Measurements from ENCODE around the gene KITLG.
"Not testable (repeated sequence)": the region's sequence is repeated elsewhere in the genome, so short reads cannot be mapped to it uniquely, and the experiment has no call there.

KITLG gene

GRCh38 chr12:88509851-88510250 lies 70.4 kb downstream of the KITLG start:
- Histone ChIP-seq H3K4me1 (ENCODE audit: control insufficient read depth, insufficient read depth, low read length) (no peaks in the 10 kb centered on the region), H3K27me3 (ENCODE audit: control insufficient read depth, insufficient read depth, low read length) (no peaks in the 10 kb centered on the region), H3K27ac (ENCODE audit: low read depth, low read length) (no peak overlapping the region), H3K9me3 (ENCODE audit: control insufficient read depth, insufficient read depth, low read depth, low read length) (no peaks in the 10 kb centered on the region), H3K4me3 (ENCODE audit: low read depth, low read length) (no peak overlapping the region), H3K36me3 (ENCODE audit: control insufficient read depth, insufficient read depth, low read length) (peaks cover 11% of the 10 kb centered on the region; the same call in 1 of the 2 replicates), H3K9ac (ENCODE audit: low read length) (no peak overlapping the region)

DNA sequence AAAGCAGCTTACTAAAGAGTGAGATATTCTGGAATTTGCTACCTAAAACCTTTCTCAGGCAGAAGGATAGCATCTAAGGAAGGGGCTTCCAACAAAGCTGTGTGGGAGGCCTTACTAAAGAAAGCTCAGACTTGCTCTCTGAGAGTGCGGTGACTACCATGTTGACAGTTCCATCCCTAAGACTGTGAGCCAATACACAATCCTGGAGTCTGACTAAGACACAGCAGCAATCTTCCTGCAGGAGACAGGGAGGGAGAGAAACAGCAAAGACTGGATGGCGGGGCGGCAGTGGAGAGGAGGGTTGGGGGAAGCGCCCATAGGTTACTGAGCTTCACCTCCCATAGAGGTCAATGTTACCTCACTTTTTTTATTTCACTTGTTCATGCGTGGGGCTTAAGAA lies 70.9 kb downstream of the KITLG start:
- H3K27ac ChIP-seq (ENCODE audit: low read depth, low read length), result no peak overlapping the region
- H3K36me3 ChIP-seq (ENCODE audit: control insufficient read depth, insufficient read depth, low read length), result peaks cover 11% of the 10 kb centered on the region; the same call in 1 of the 2 replicates
- H3K9me3 ChIP-seq (ENCODE audit: control insufficient read depth, insufficient read depth, low read depth, low read length), result no peaks in the 10 kb centered on the region
- no peaks in the 10 kb centered on the region for H3K4me1 ChIP-seq (ENCODE audit: control insufficient read depth, insufficient read depth, low read length)
- no peak overlapping the region for H3K9ac ChIP-seq (ENCODE audit: low read length)
- no peak overlapping the region for H3K4me3 ChIP-seq (ENCODE audit: low read depth, low read length)
- H3K27me3 ChIP-seq (ENCODE audit: control insufficient read depth, insufficient read depth, low read length), result no peaks in the 10 kb centered on the region

DNA sequence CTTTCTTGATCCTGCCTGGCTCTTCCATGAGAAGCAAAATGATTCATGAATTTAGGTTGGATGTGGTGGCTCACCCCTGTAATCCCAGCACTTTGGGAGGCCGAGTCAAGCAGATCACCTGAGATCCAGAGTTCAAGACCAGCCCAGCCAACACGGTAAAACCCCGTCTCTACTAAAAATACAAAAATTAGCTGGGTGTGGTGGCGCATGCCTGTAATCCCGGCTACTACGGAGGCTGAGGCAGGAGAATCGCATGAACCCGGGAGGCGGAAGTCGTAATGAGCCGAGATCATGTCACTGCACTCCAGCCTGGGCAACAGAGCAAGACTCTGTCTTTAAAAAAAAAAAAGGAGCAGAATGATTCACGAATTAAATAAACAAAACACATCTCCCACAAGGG lies 72.4 kb downstream of the KITLG start:
- H3K27ac ChIP-seq (ENCODE audit: low read depth, low read length); H3K9ac ChIP-seq (ENCODE audit: low read length); H3K4me3 ChIP-seq (ENCODE audit: low read depth, low read length); H3K4me1 ChIP-seq (ENCODE audit: control insufficient read depth, insufficient read depth, low read length); H3K9me3 ChIP-seq (ENCODE audit: control insufficient read depth, insufficient read depth, low read depth, low read length); H3K27me3 ChIP-seq (ENCODE audit: control insufficient read depth, insufficient read depth, low read length): not testable (repeated sequence)
- H3K36me3 ChIP-seq (ENCODE audit: control insufficient read depth, insufficient read depth, low read length), result peaks cover 11% of the 10 kb centered on the region; the same call in 1 of the 2 replicates

GRCh38 chr12:88507270-88507669 lies 73.0 kb downstream of the KITLG start:
- H3K4me1 ChIP-seq (ENCODE audit: control insufficient read depth, insufficient read depth, low read length), result peaks cover 6% of the 10 kb centered on the region; the same call in 1 of the 2 replicates
- no peak overlapping the region for H3K9ac ChIP-seq (ENCODE audit: low read length)
- no peak overlapping the region for H3K4me3 ChIP-seq (ENCODE audit: low read depth, low read length)
- no peaks in the 10 kb centered on the region for H3K9me3 ChIP-seq (ENCODE audit: control insufficient read depth, insufficient read depth, low read depth, low read length)
- H3K27me3 ChIP-seq (ENCODE audit: control insufficient read depth, insufficient read depth, low read length), result no peaks in the 10 kb centered on the region
- H3K27ac ChIP-seq (ENCODE audit: low read depth, low read length), result no peak overlapping the region
- H3K36me3 ChIP-seq (ENCODE audit: control insufficient read depth, insufficient read depth, low read length), result peaks cover 11% of the 10 kb centered on the region; the same call in 1 of the 2 replicates

GRCh38 chr12:88505696-88506095 lies 74.6 kb downstream of the KITLG start:
- no peaks in the 10 kb centered on the region for H3K27me3 ChIP-seq (ENCODE audit: control insufficient read depth, insufficient read depth, low read length)
- no peak overlapping the region for H3K9ac ChIP-seq (ENCODE audit: low read length)
- peaks cover 11% of the 10 kb centered on the region; the same call in 1 of the 2 replicates for H3K36me3 ChIP-seq (ENCODE audit: control insufficient read depth, insufficient read depth, low read length)
- H3K9me3 ChIP-seq (ENCODE audit: control insufficient read depth, insufficient read depth, low read depth, low read length), result no peaks in the 10 kb centered on the region
- H3K27ac ChIP-seq (ENCODE audit: low read depth, low read length), result no peak overlapping the region
- H3K4me1 ChIP-seq (ENCODE audit: control insufficient read depth, insufficient read depth, low read length), result peaks cover 6% of the 10 kb centered on the region; the same call in 1 of the 2 replicates
- H3K4me3 ChIP-seq (ENCODE audit: low read depth, low read length), result no peak overlapping the region

GRCh38 chr12:88503281-88503703 lies 77.0 kb downstream of the KITLG start:
- no peak overlapping the region for H3K4me3 ChIP-seq (ENCODE audit: low read depth, low read length)
- no peaks in the 10 kb centered on the region for H3K27me3 ChIP-seq (ENCODE audit: control insufficient read depth, insufficient read depth, low read length)
- peaks cover 11% of the 10 kb centered on the region; the same call in 1 of the 2 replicates for H3K36me3 ChIP-seq (ENCODE audit: control insufficient read depth, insufficient read depth, low read length)
- H3K9me3 ChIP-seq (ENCODE audit: control insufficient read depth, insufficient read depth, low read depth, low read length), result no peaks in the 10 kb centered on the region
- no peak overlapping the region for H3K27ac ChIP-seq (ENCODE audit: low read depth, low read length)
- H3K4me1 ChIP-seq (ENCODE audit: control insufficient read depth, insufficient read depth, low read length), result peaks cover 6% of the 10 kb centered on the region; the same call in 1 of the 2 replicates
- no peak overlapping the region for H3K9ac ChIP-seq (ENCODE audit: low read length)

DNA sequence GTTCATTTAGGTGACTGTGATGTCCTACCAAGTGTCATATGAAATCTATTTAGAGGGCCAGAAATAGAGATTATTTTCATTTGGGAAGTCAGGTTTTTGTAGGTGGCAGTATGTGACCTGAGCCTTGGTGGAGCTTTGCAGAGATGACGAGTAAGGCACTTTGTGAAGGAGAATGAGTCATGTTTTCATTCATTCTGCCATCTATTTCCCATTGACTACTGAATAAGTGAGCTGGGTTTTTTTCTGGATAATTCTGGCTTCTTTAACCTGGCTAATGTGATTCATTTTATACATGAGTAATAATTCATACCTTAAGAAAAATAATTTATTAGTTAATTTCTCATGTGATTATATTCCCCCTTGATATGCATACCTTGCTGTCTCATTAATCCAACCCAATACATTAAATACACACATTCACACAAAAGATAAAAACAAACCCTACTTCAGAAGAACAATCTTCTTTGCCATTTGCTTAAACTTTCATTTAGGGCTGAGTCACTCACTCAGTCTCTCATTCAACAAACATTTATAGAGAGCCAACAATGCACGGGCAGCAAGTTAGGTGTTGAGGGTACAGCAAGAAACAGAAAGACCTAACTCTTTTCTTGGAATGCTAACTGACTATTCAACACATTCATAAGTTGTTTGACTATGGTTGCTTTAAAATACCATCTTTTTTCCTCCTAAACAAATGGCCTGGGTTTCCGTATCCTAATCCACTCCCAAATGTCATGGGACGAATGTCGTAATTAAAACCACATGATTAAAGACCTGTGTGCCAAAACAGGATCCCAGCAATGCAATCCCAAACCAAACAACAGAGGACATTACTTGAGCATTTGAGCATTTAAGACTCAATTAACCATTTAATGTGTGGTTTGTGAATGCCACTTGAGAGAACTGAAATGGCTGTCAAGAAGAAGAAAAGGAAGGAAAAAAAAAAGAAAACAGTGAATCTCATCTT lies 78.0 kb downstream of the KITLG start:
- H3K36me3 ChIP-seq (ENCODE audit: control insufficient read depth, insufficient read depth, low read length), result peaks cover 11% of the 10 kb centered on the region; the same call in 1 of the 2 replicates
- H3K9me3 ChIP-seq (ENCODE audit: control insufficient read depth, insufficient read depth, low read depth, low read length), result no peaks in the 10 kb centered on the region
- H3K27ac ChIP-seq (ENCODE audit: low read depth, low read length), result no peak overlapping the region
- no peak overlapping the region for H3K9ac ChIP-seq (ENCODE audit: low read length)
- peaks cover 6% of the 10 kb centered on the region; the same call in 1 of the 2 replicates for H3K4me1 ChIP-seq (ENCODE audit: control insufficient read depth, insufficient read depth, low read length)
- no peak overlapping the region for H3K4me3 ChIP-seq (ENCODE audit: low read depth, low read length)
- H3K27me3 ChIP-seq (ENCODE audit: control insufficient read depth, insufficient read depth, low read length), result no peaks in the 10 kb centered on the region

- Histone ChIP-seq H3K9me3 (ENCODE audit: control insufficient read depth, insufficient read depth, low read depth, low read length) (no peaks in the 10 kb centered on the region), H3K27ac (ENCODE audit: low read depth, low read length) (no peak overlapping the region), H3K4me1 (ENCODE audit: control insufficient read depth, insufficient read depth, low read length) (no peaks in the 10 kb centered on the region), H3K27me3 (ENCODE audit: control insufficient read depth, insufficient read depth, low read length) (no peaks in the 10 kb centered on the region), H3K36me3 (ENCODE audit: control insufficient read depth, insufficient read depth, low read length) (no peaks in the 10 kb centered on the region), H3K4me3 (ENCODE audit: low read depth, low read length) (no peak overlapping the region), H3K9ac (ENCODE audit: low read length) (no peak overlapping the region)
Observed at GRCh38 chr12:88496891-88497371, 83.3 kb downstream of the KITLG start.

GRCh38 chr12:88496429-88496828 lies 83.8 kb downstream of the KITLG start:
- Histone ChIP-seq H3K9me3 (ENCODE audit: control insufficient read depth, insufficient read depth, low read depth, low read length) (no peaks in the 10 kb centered on the region), H3K9ac (ENCODE audit: low read length) (no peak overlapping the region), H3K36me3 (ENCODE audit: control insufficient read depth, insufficient read depth, low read length) (no peaks in the 10 kb centered on the region), H3K4me1 (ENCODE audit: control insufficient read depth, insufficient read depth, low read length) (no peaks in the 10 kb centered on the region), H3K27ac (ENCODE audit: low read depth, low read length) (no peak overlapping the region), H3K4me3 (ENCODE audit: low read depth, low read length) (no peak overlapping the region), H3K27me3 (ENCODE audit: control insufficient read depth, insufficient read depth, low read length) (no peaks in the 10 kb centered on the region)

DNA sequence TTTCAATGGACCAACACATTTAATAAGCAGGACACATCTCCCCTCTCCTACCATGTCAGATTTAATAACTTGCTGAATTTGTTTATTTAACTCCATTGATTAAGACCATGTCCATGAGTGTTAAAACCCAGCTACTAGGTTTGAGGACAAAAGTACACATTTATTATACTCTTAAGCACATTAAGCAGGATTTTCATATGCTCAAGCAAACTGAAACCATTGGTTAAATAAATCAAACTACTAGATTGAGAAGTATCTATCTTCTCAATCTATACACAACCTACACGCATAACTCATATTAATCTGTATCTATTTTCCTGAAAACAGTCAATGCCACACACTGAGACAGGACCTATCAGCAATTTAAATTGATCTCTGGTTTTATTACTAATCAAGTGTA lies 85.2 kb downstream of the KITLG start:
- Histone ChIP-seq H3K27ac (ENCODE audit: low read depth, low read length) (no peak overlapping the region), H3K9me3 (ENCODE audit: control insufficient read depth, insufficient read depth, low read depth, low read length) (no peaks in the 10 kb centered on the region), H3K36me3 (ENCODE audit: control insufficient read depth, insufficient read depth, low read length) (no peaks in the 10 kb centered on the region), H3K27me3 (ENCODE audit: control insufficient read depth, insufficient read depth, low read length) (no peaks in the 10 kb centered on the region), H3K4me1 (ENCODE audit: control insufficient read depth, insufficient read depth, low read length) (no peaks in the 10 kb centered on the region), H3K4me3 (ENCODE audit: low read depth, low read length) (no peak overlapping the region), H3K9ac (ENCODE audit: low read length) (no peak overlapping the region)

- Histone ChIP-seq H3K4me1 (ENCODE audit: control insufficient read depth, insufficient read depth, low read length) (no peaks in the 10 kb centered on the region), H3K27me3 (ENCODE audit: control insufficient read depth, insufficient read depth, low read length) (no peaks in the 10 kb centered on the region), H3K36me3 (ENCODE audit: control insufficient read depth, insufficient read depth, low read length) (no peaks in the 10 kb centered on the region), H3K4me3 (ENCODE audit: low read depth, low read length) (no peak overlapping the region), H3K9ac (ENCODE audit: low read length) (no peak overlapping the region), H3K9me3 (ENCODE audit: control insufficient read depth, insufficient read depth, low read depth, low read length) (no peaks in the 10 kb centered on the region), H3K27ac (ENCODE audit: low read depth, low read length) (no peak overlapping the region)
Observed at GRCh38 chr12:88494520-88494919, 85.8 kb downstream of the KITLG start.
